Neural progenitor cell (in vitro differentiated cells): ENCODE measurements around the gene UBE2V1. TPM values are rescaled to one million over a fixed set of nuclear protein-coding genes. Genes with fewer than 3 reads are reported as not detected.
A peak's percentile ranks its signal among the peaks of the same experiment; 100 is the strongest.

Source experiments
- DNase-seq: peaks from one replicate; pipeline ENCODE4 v3.0.0-alpha.2; 2016; ENCODE audit warnings: low spot score
- H2AFZ ChIP-seq: fragments of 200-600 bp; sonication (generic); replicated peaks from 2 replicates; pipeline ENCODE4 v1.6.1; 2016; ENCODE audit warnings: antibody characterized with exemption
- H3F3A ChIP-seq: fragments of 200-600 bp; sonication (generic); 2 replicates; pipeline ENCODE4 v1.6.1; 2016; ENCODE audit warnings: antibody characterized with exemption, low read depth
- H3K27ac ChIP-seq: fragments of 200-600 bp; sonication (generic); 2 replicates; pipeline ENCODE4 v1.5.1; 2016; ENCODE audit warnings: mild to moderate bottlenecking
- H3K27me3 ChIP-seq: fragments of 200-600 bp; sonication (generic); 2 replicates; pipeline ENCODE4 v1.6.1; 2016; ENCODE audit warnings: mild to moderate bottlenecking, moderate library complexity
- H3K36me3 ChIP-seq: fragments of 200-600 bp; sonication (generic); 2 replicates; pipeline ENCODE4 v1.5.1; 2016
- H3K4me1 ChIP-seq: fragments of 200-600 bp; sonication (generic); 2 replicates; pipeline ENCODE4 v1.6.1; 2016; ENCODE audit warnings: mixed run types
- H3K4me2 ChIP-seq: fragments of 200-600 bp; sonication (generic); 2 replicates; pipeline ENCODE4 v1.6.1; 2016
- H3K4me3 ChIP-seq: fragments of 200-600 bp; sonication (generic); 2 replicates; pipeline ENCODE4 v1.5.1; 2016
- H3K79me2 ChIP-seq: fragments of 200-600 bp; sonication (generic); 2 replicates; pipeline ENCODE4 v1.6.1; 2016; ENCODE audit warnings: low read depth
- H3K9ac ChIP-seq: fragments of 200-600 bp; sonication (generic); 2 replicates; pipeline ENCODE4 v1.6.1; 2016
- H3K9me3 ChIP-seq: fragments of 200-600 bp; sonication (generic); 2 replicates; pipeline ENCODE4 v1.5.1; 2016; ENCODE audit warnings: low read depth
- H4K20me1 ChIP-seq: fragments of 200-600 bp; sonication (generic); 2 replicates; pipeline ENCODE4 v1.6.1; 2016; ENCODE audit warnings: low read depth
- H3K27ac Mint-ChIP-seq: 3 replicates; pipeline ENCODE4 v1.8.0; 2021; ENCODE audit warnings: mixed read lengths
- H3K27me3 Mint-ChIP-seq: 2 replicates; pipeline ENCODE4 v1.8.0; 2022; ENCODE audit warnings: low read depth, mild to moderate bottlenecking, inconsistent platforms, moderate library complexity, mixed read lengths; ENCODE audit not compliant: insufficient read depth
- H3K36me3 Mint-ChIP-seq: 3 replicates; pipeline ENCODE4 v1.8.0; 2021; ENCODE audit warnings: mixed read lengths
- H3K4me1 Mint-ChIP-seq: 3 replicates; pipeline ENCODE4 v1.8.0; 2021; ENCODE audit warnings: mixed read lengths
- H3K4me3 Mint-ChIP-seq: 3 replicates; pipeline ENCODE4 v1.8.0; 2021; ENCODE audit warnings: mild to moderate bottlenecking, moderate library complexity, mixed read lengths
- H3K9me3 Mint-ChIP-seq: 3 replicates; pipeline ENCODE4 v1.8.0; 2020; ENCODE audit warnings: mixed read lengths
- EZH2 ChIP-seq: fragments of 200-600 bp; sonication (generic); IDR thresholded peaks from 2 replicates; pipeline ENCODE4 v1.6.1; 2017; ENCODE audit warnings: antibody characterized with exemption, mild to moderate bottlenecking, moderate library complexity
- EZH2phosphoT487 ChIP-seq: fragments of 200-600 bp; sonication (generic); IDR thresholded peaks from 2 replicates; pipeline ENCODE4 v1.6.1; 2017; ENCODE audit warnings: antibody characterized with exemption
- total RNA-seq: library from RNA; depleted of rRNA; stranded (reverse); fragments of >200 nt; gene quantifications from 2 replicates; pipeline ENCODE4 v1.2.3, GENCODE V29; 2015; ENCODE audit warnings: low replicate concordance
- TF ChIP-seq, protein P1 (sequence below): fragments of 200-600 bp; sonication (generic); IDR thresholded peaks from 2 replicates; pipeline ENCODE4 v1.5.1; 2017; ENCODE audit warnings: antibody characterized with exemption, mild to moderate bottlenecking

Gene UBE2V1
- total RNA-seq, 1 donor from 2014 or later, result 143 TPM

DNA sequence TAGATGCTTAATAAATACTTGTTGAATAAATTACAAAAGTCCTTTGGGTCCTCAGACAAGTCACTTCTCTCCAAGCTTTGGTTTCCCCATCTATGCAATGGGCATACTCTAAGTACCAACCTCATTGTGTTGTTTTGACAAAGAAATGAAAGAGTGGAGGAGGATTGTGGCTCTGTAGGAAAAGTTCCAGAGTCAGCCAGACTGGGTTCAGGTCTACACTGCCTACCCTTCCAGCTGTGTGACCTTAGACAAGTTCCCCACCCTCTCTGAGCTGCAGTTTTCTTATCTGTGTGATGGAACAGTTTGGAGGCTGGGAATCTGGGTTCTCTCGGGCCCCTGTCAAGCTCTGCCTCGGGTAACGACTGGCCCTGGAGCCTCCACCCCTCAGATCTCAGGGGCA lies 76.2 kb downstream of the UBE2V1 start:
- Histone ChIP-seq H3K4me3 (no peak overlapping the region), H3K79me2 (no peaks in the 10 kb centered on the region), H2AFZ (no peak overlapping the region), H3K9me3 (no peaks in the 10 kb centered on the region), H3K27ac (no peak overlapping the region), H3K4me1 (peaks cover 19% of the 10 kb centered on the region), H3K4me2 (no peak overlapping the region), H3K27me3 (no peaks in the 10 kb centered on the region), H4K20me1 (no peaks in the 10 kb centered on the region), H3F3A (peaks cover 5% of the 10 kb centered on the region), H3K36me3 (no peaks in the 10 kb centered on the region), H3K9ac (no peak overlapping the region)
- H3K9me3 Mint-ChIP-seq, result no peaks in the 10 kb centered on the region
- TF ChIP-seq EZH2phosphoT487 (no peak), EZH2 (no peak)
- TF ChIP-seq, protein P1, sequence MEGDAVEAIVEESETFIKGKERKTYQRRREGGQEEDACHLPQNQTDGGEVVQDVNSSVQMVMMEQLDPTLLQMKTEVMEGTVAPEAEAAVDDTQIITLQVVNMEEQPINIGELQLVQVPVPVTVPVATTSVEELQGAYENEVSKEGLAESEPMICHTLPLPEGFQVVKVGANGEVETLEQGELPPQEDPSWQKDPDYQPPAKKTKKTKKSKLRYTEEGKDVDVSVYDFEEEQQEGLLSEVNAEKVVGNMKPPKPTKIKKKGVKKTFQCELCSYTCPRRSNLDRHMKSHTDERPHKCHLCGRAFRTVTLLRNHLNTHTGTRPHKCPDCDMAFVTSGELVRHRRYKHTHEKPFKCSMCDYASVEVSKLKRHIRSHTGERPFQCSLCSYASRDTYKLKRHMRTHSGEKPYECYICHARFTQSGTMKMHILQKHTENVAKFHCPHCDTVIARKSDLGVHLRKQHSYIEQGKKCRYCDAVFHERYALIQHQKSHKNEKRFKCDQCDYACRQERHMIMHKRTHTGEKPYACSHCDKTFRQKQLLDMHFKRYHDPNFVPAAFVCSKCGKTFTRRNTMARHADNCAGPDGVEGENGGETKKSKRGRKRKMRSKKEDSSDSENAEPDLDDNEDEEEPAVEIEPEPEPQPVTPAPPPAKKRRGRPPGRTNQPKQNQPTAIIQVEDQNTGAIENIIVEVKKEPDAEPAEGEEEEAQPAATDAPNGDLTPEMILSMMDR, result no peak
- no peak overlapping the region for H3K4me3 Mint-ChIP-seq
- H3K27ac Mint-ChIP-seq, result no peak overlapping the region
- H3K36me3 Mint-ChIP-seq, result no peaks in the 10 kb centered on the region
- peaks cover 30% of the 10 kb centered on the region for H3K4me1 Mint-ChIP-seq
- DNase-seq, result no peak
- peaks cover 6% of the 10 kb centered on the region for H3K27me3 Mint-ChIP-seq

DNA sequence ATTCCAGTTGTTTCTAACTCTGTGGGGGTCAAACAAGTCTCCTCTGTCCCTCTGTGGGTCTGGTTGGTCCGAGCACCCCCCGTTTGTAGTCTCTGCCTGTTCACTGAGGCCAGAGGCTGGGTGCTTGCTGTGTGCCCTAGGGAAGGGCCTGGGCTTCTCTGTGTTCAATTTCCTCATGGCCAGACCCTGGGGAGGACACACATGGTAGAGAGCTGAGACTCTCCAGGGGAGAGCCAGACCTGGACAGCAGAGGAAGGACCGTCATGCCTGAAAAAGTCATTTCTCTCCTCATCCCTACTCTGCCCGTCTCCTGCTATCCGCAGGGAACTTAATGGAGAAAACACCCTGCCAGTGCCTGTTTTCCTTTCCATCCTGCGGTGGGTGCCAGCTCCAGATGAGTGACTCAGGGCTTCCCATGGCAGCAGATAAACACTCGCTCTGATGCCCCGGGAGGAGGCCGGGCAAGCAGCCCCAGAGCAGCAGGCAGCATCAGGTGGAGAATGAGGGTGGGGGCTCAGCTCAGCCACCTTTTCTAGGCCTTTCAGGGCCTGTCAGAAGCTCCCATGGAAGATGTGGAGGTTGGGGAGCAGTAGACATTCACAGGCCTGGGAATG lies 78.3 kb downstream of the UBE2V1 start:
- peaks cover 7% of the 10 kb centered on the region for H3K27me3 Mint-ChIP-seq
- no peak for DNase-seq
- peak overlapping the region; percentile 85 for H3K27ac Mint-ChIP-seq
- no peaks in the 10 kb centered on the region for H3K9me3 Mint-ChIP-seq
- Histone ChIP-seq H3K27ac (no peak overlapping the region), H4K20me1 (no peaks in the 10 kb centered on the region), H3K9ac (no peak overlapping the region), H3K4me2 (no peak overlapping the region), H2AFZ (no peak overlapping the region), H3F3A (peaks cover 5% of the 10 kb centered on the region), H3K27me3 (no peaks in the 10 kb centered on the region), H3K79me2 (no peaks in the 10 kb centered on the region), H3K4me3 (no peak overlapping the region), H3K9me3 (no peaks in the 10 kb centered on the region), H3K36me3 (no peaks in the 10 kb centered on the region), H3K4me1 (peaks cover 16% of the 10 kb centered on the region)
- no peak overlapping the region for H3K4me3 Mint-ChIP-seq
- H3K4me1 Mint-ChIP-seq, result peaks cover 30% of the 10 kb centered on the region
- no peaks in the 10 kb centered on the region for H3K36me3 Mint-ChIP-seq
- TF ChIP-seq, protein P1, result no peak
- no peak for TF ChIP-seq EZH2phosphoT487
- TF ChIP-seq EZH2, result no peak

DNA sequence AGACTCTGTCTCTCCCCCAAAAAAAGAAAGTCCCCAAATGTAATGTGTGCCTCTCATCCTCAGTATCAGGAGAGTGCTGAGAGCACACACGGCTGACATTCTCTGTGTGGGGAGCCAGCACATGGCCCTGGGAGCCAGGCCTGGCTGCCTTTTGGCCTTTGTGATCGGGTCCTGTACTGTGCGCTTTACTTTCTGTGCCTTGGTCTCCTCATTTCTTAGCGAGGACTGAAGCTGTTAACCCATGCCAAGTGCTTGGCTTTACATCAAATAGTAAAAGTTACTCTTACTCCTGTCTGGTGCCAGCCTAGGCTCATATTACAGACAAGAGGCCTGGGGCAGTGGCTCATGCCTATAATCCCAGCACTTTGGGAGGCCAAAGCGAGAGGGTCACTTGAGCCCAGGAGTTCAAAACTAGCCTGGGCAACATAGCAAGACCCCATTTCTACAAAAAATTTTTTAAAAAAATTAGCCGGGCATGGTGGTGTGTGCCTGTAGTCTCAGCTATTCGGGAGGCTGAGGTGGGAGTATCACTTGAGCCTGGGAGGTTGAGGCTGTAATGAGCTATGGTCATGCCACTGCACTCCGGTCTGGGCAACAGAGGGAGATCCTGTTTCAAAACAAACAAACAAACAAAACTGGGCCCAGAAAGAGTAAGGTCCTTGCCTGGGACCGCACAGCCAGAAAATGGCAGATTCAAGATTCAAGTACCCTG lies 79.8 kb downstream of the UBE2V1 start:
- Histone ChIP-seq H3K9ac (no peak overlapping the region), H3K4me3 (no peak overlapping the region), H3K79me2 (no peaks in the 10 kb centered on the region), H4K20me1 (no peaks in the 10 kb centered on the region), H3K36me3 (no peaks in the 10 kb centered on the region), H3K27me3 (no peaks in the 10 kb centered on the region), H3K9me3 (no peaks in the 10 kb centered on the region), H3K27ac (no peak overlapping the region), H3K4me2 (no peak overlapping the region), H2AFZ (no peak overlapping the region), H3K4me1 (peaks cover 9% of the 10 kb centered on the region), H3F3A (no peaks in the 10 kb centered on the region)
- Mint-ChIP-seq H3K9me3 (no peaks in the 10 kb centered on the region), H3K4me1 (peaks cover 24% of the 10 kb centered on the region), H3K27me3 (peaks cover 7% of the 10 kb centered on the region), H3K4me3 (no peak overlapping the region), H3K36me3 (no peaks in the 10 kb centered on the region), H3K27ac (peak overlapping the region; percentile 29)
- TF ChIP-seq, protein P1, result no peak
- TF ChIP-seq EZH2 (no peak), EZH2phosphoT487 (no peak)
- no peak for DNase-seq

Other genes starting within 250 kb of the UBE2V1 start
- gene SPATA2, start 197.6 kb downstream of the UBE2V1 start, total RNA-seq, result 4.0 and 5.0 TPM in 2 replicates
- gene RNF114, start 176.8 kb downstream of the UBE2V1 start, total RNA-seq, result 41.3 and 105 TPM in 2 replicates
- 1.1 and 4.0 TPM in 2 replicates for gene SNAI1, start 130.2 kb downstream of the UBE2V1 start, total RNA-seq
- gene PEDS1, start 40.6 kb upstream of the UBE2V1 start, total RNA-seq, result 9.5 and 21.6 TPM in 2 replicates
- 1.8 and 2.9 TPM in 2 replicates for gene CEBPB, start 77.7 kb upstream of the UBE2V1 start, total RNA-seq